Peyer's patch (tissue), 4 donors: ENCODE data around the gene PICK1.

Experiments used
- CTCF ChIP-seq, 6 experiments: fragments of 450-650 bp in 4 of 6; fragments of 200-600 bp in 2 of 6; sonication (generic) in 1 of 6; IDR thresholded peaks; one replicate each; pipeline ENCODE4 v1.5.1; 2017 to 2019; ENCODE audit warnings: antibody characterized with exemption in 6 of 6, mild to moderate bottlenecking in 3 of 6, moderate library complexity in 1 of 6
- POLR2A ChIP-seq, 2 donors: fragments of 450-650 bp; IDR thresholded peaks; one replicate each; pipeline ENCODE4 v1.5.1; 2017; ENCODE audit warnings: antibody characterized with exemption in 2 of 2, mild to moderate bottlenecking in 2 of 2, moderate library complexity in 2 of 2

GRCh38 chr22:38110863-38111852 is 54.0 kb downstream of the PICK1 start:
- TF ChIP-seq CTCF (IDR thresholded peaks at IDR 0.05) (peak in 2 of 6 experiments; percentile 18 to 32), POLR2A (IDR thresholded peaks at IDR 0.05) (peak in 1 of 2 donors; percentile 57)
